Measurements from ENCODE around the gene MINDY4B.

DNA sequence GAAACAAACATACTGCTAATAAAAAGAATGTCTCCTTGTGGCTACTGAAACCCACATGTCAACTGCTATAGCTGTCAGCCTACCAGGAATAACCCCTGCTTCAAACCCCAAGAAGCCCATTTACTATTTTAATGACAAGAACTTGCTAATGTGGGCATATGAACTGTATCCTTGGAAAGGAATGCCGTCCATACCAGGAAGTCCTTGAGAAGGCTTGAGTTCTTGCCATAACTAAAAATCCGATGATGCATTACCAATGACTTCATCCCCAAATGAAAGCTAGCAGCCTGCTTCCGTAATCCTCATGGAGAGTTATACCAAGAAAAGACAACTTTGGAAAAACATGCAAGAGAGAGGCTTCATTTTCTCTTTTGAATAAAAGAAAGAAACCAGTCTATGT is 34.8 kb downstream of the MINDY4B start:
- TF ChIP-seq POLR2A (IDR thresholded peaks at IDR 0.05; ENCODE audit: low read depth, low read length) (no peak), CTCF (conservative IDR thresholded peaks at IDR 0.05; ENCODE audit: low read depth, low read length) (no peak), CHD1 (IDR thresholded peaks at IDR 0.05; ENCODE audit: low read depth, low read length) (no peak), BHLHE40 (IDR thresholded peaks at IDR 0.05; ENCODE audit: low read depth, low read length) (no peak), MAFK (IDR thresholded peaks at IDR 0.05; ENCODE audit: low read depth, low read length) (no peak), MAZ (IDR thresholded peaks at IDR 0.05; ENCODE audit: borderline replicate concordance, low read depth, low read length) (no peak), RFX5 (IDR thresholded peaks at IDR 0.05; ENCODE audit: low read depth, low read length) (no peak), NFE2L2 (IDR thresholded peaks at IDR 0.05; ENCODE audit: low read depth, low read length) (no peak), FOS (IDR thresholded peaks at IDR 0.05; ENCODE audit: low read depth, low read length) (no peak), CEBPB (IDR thresholded peaks at IDR 0.05; ENCODE audit: low read depth, low read length) (no peak), MXI1 (IDR thresholded peaks at IDR 0.05; ENCODE audit: borderline replicate concordance, low read depth, low read length) (no peak), SMC3 (IDR thresholded peaks at IDR 0.05; ENCODE audit: low read depth, low read length) (no peak)
- TF ChIP-seq, protein P1, sequence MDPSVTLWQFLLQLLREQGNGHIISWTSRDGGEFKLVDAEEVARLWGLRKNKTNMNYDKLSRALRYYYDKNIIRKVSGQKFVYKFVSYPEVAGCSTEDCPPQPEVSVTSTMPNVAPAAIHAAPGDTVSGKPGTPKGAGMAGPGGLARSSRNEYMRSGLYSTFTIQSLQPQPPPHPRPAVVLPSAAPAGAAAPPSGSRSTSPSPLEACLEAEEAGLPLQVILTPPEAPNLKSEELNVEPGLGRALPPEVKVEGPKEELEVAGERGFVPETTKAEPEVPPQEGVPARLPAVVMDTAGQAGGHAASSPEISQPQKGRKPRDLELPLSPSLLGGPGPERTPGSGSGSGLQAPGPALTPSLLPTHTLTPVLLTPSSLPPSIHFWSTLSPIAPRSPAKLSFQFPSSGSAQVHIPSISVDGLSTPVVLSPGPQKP (IDR thresholded peaks at IDR 0.05; ENCODE audit: borderline replicate concordance, low read depth, low read length), result no peak
